GM12878 (cell line): ENCODE measurements around the gene CLASRP.

Source experiments
- EZH2 ChIP-seq: IDR thresholded peaks from 2 replicates; pipeline ENCODE4 v1.6.1; 2012; ENCODE audit warnings: low read depth, mild to moderate bottlenecking, control low read depth, inconsistent platforms, low read length, borderline replicate concordance; ENCODE audit not compliant: control insufficient read depth
- SMARCA5 ChIP-seq: fragments of 450-650 bp; IDR thresholded peaks from 2 replicates; pipeline ENCODE4 v1.6.1; 2017; ENCODE audit warnings: mild to moderate bottlenecking
- TF ChIP-seq, protein P1 (sequence below), 3 experiments: IDR thresholded peaks in 2 of 3; conservative IDR thresholded peaks in 1 of 3; 2 replicates each; pipeline ENCODE4 v1.5.1; 2011; ENCODE audit warnings: low read depth in 3 of 3, low read length in 3 of 3, mild to moderate bottlenecking in 3 of 3, control low read depth in 2 of 3, moderate library complexity in 2 of 3, inconsistent platforms in 1 of 3, mixed read lengths in 1 of 3; ENCODE audit not compliant: control insufficient read depth in 2 of 3, insufficient read depth in 1 of 3; ENCODE audit errors: extremely low read depth in 1 of 3

DNA sequence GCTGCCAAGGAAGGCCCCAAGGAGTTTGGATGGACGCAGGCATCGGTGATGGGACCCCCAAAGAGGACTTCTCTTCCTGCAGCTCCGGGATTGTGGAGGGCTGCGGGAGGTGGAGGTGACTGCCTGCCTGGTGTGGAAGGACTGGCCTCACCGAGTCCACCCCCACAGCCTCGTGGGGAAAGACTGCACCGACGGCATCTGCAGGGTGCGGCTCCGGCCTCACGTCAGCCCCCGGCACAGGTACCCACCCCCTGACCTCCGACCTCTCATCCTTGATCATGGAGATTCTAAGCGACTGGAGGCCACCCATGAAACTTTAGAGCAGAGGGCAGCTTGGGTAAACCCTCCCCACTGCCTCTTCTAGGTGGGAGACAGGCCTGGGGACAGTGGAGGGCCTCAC lies 16.9 kb upstream of the CLASRP start:
- TF ChIP-seq EZH2 (no peak), SMARCA5 (no peak)
- TF ChIP-seq, protein P1, sequence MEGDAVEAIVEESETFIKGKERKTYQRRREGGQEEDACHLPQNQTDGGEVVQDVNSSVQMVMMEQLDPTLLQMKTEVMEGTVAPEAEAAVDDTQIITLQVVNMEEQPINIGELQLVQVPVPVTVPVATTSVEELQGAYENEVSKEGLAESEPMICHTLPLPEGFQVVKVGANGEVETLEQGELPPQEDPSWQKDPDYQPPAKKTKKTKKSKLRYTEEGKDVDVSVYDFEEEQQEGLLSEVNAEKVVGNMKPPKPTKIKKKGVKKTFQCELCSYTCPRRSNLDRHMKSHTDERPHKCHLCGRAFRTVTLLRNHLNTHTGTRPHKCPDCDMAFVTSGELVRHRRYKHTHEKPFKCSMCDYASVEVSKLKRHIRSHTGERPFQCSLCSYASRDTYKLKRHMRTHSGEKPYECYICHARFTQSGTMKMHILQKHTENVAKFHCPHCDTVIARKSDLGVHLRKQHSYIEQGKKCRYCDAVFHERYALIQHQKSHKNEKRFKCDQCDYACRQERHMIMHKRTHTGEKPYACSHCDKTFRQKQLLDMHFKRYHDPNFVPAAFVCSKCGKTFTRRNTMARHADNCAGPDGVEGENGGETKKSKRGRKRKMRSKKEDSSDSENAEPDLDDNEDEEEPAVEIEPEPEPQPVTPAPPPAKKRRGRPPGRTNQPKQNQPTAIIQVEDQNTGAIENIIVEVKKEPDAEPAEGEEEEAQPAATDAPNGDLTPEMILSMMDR (IDR thresholded peaks at IDR 0.05 in 2 of 3, conservative IDR thresholded peaks at IDR 0.05 in 1 of 3; ENCODE audit: control insufficient read depth in 2 of 3, extremely low read depth in 1 of 3, insufficient read depth in 1 of 3, low read depth in 3 of 3, low read length in 3 of 3): no peak
